ENCODE data around the gene UNC93B1. TPM values are rescaled to one million over a fixed set of nuclear protein-coding genes. Genes with fewer than 3 reads are reported as not detected.

Gene UNC93B1
- total RNA-seq, 1 donor from 2014 or later = 0.86 TPM

- peaks cover 5% of the 10 kb centered on the region for H3K4me1 Mint-ChIP-seq (ENCODE audit: low read depth, unreplicated experiment)
- H3K36me3 Mint-ChIP-seq (ENCODE audit: unreplicated experiment) = no peaks in the 10 kb centered on the region
- H3K9me3 Mint-ChIP-seq (ENCODE audit: unreplicated experiment) = peaks cover 8% of the 10 kb centered on the region
- peak overlapping the region; percentile 63 for H3K4me3 Mint-ChIP-seq (ENCODE audit: unreplicated experiment)
- H3K27me3 Mint-ChIP-seq (ENCODE audit: unreplicated experiment) = peaks cover 6% of the 10 kb centered on the region
- H3K27ac Mint-ChIP-seq (ENCODE audit: unreplicated experiment) = peak overlapping the region; percentile 52
- TF ChIP-seq, protein P1, sequence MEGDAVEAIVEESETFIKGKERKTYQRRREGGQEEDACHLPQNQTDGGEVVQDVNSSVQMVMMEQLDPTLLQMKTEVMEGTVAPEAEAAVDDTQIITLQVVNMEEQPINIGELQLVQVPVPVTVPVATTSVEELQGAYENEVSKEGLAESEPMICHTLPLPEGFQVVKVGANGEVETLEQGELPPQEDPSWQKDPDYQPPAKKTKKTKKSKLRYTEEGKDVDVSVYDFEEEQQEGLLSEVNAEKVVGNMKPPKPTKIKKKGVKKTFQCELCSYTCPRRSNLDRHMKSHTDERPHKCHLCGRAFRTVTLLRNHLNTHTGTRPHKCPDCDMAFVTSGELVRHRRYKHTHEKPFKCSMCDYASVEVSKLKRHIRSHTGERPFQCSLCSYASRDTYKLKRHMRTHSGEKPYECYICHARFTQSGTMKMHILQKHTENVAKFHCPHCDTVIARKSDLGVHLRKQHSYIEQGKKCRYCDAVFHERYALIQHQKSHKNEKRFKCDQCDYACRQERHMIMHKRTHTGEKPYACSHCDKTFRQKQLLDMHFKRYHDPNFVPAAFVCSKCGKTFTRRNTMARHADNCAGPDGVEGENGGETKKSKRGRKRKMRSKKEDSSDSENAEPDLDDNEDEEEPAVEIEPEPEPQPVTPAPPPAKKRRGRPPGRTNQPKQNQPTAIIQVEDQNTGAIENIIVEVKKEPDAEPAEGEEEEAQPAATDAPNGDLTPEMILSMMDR (IDR thresholded peaks at IDR 0.05; ENCODE audit: partially characterized antibody, unreplicated experiment) = no peak
- DNase-seq = peak; percentile 60
These were observed 13.3 kb upstream of the UNC93B1 start for GRCh38 chr11:68016904-68017817.

DNA sequence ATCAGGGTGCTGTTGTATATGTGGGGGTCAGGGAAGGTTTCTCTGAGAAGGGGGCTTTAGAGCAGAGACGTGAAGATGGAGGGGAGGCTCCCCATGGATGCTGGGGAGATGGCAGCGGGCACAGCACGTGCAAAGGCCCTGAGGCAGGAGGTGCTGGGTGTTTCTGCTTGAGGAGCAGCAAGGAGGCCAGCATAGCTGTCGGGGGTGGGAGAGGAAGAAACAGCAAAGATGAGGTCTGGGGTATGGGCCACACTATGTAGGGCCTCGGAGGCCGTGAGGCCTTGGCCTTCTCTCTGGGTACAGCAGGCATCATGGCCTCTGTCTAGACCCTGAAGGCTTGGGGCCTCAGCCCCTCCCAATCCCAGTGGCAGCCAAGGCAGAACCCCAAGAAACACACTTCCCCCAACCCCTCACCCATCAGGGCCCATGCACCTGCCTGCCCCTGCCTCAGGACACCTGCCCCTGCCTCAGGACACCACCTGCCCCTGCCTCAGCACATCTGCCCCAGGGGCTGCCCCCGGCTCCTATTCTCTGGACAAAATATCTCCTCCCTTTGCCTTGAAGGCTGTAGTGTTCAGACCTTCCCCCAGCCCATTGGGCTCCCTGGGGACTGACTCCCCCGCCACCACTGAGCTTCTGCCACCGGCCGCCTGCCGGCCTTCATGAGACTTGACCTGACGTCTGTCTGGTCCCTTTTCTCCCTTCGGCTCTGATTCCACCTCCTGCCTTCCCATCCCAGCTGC, 12.4 kb upstream of the UNC93B1 start:
- H3K27me3 Mint-ChIP-seq (ENCODE audit: unreplicated experiment) = peaks cover 6% of the 10 kb centered on the region
- H3K4me1 Mint-ChIP-seq (ENCODE audit: low read depth, unreplicated experiment) = peaks cover 5% of the 10 kb centered on the region

GRCh38 chr11:68015467-68015866, 11.6 kb upstream of the UNC93B1 start:
- no peak overlapping the region for H3K4me3 Mint-ChIP-seq (ENCODE audit: unreplicated experiment)
- H3K4me1 Mint-ChIP-seq (ENCODE audit: low read depth, unreplicated experiment) = peaks cover 4% of the 10 kb centered on the region
- DNase-seq = no peak
- no peak overlapping the region for H3K27ac Mint-ChIP-seq (ENCODE audit: unreplicated experiment)
- peaks cover 6% of the 10 kb centered on the region for H3K27me3 Mint-ChIP-seq (ENCODE audit: unreplicated experiment)
- H3K9me3 Mint-ChIP-seq (ENCODE audit: unreplicated experiment) = peaks cover 9% of the 10 kb centered on the region
- H3K36me3 Mint-ChIP-seq (ENCODE audit: unreplicated experiment) = no peaks in the 10 kb centered on the region
- TF ChIP-seq, protein P1 (IDR thresholded peaks at IDR 0.05; ENCODE audit: partially characterized antibody, unreplicated experiment) = no peak

More for the DNA sequence above, 12.4 kb upstream of the UNC93B1 start:
- peak; percentile 75 for DNase-seq
- Mint-ChIP-seq H3K36me3 (ENCODE audit: unreplicated experiment) (no peaks in the 10 kb centered on the region), H3K9me3 (ENCODE audit: unreplicated experiment) (peaks cover 9% of the 10 kb centered on the region), H3K4me3 (ENCODE audit: unreplicated experiment) (peak overlapping the region; percentile 63), H3K27ac (ENCODE audit: unreplicated experiment) (peak overlapping the region; percentile 52)
- TF ChIP-seq, protein P1 (IDR thresholded peaks at IDR 0.05; ENCODE audit: partially characterized antibody, unreplicated experiment) = peak; percentile 30

DNA sequence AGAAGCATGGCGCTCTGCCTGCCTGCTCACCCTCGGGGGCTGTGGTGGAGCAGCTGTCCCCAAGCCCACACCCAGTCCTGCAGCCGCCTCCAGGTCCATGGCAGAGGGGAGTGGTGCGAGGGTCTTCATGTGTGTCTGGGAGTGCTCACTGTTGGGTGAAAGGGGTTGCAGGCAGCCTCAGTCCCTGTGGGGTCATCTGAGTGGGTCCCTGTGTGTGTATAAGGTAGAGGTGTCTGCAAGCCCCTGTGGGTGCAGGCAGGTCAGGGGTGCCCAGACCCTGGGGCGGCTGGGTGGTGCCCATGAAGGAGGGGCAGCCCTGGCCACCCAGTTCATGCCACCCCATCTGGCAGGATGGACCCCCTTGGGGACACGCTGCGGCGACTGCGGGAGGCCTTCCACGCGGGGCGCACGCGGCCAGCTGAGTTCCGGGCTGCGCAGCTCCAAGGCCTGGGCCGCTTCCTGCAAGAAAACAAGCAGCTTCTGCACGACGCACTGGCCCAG, 11.1 kb upstream of the UNC93B1 start:
- Mint-ChIP-seq H3K27me3 (ENCODE audit: unreplicated experiment) (peaks cover 6% of the 10 kb centered on the region), H3K9me3 (ENCODE audit: unreplicated experiment) (peaks cover 9% of the 10 kb centered on the region), H3K4me3 (ENCODE audit: unreplicated experiment) (no peak overlapping the region), H3K4me1 (ENCODE audit: low read depth, unreplicated experiment) (peaks cover 5% of the 10 kb centered on the region), H3K36me3 (ENCODE audit: unreplicated experiment) (no peaks in the 10 kb centered on the region), H3K27ac (ENCODE audit: unreplicated experiment) (no peak overlapping the region)
- DNase-seq = no peak
- TF ChIP-seq, protein P1 (IDR thresholded peaks at IDR 0.05; ENCODE audit: partially characterized antibody, unreplicated experiment) = no peak

Data from glutamatergic neuron (in vitro differentiated cells).